ES-I3 (cell line): Measurements from ENCODE around the gene C1orf21.

ENCODE experiments used
- H3K36me3 ChIP-seq: 2 replicates; pipeline ENCODE4 v1.6.1; 2013; ENCODE audit warnings: mild to moderate bottlenecking, low read length, control low read depth, moderate library complexity; ENCODE audit not compliant: insufficient read depth
- H3K4me1 ChIP-seq: 2 replicates; pipeline ENCODE4 v1.6.1; 2013; ENCODE audit warnings: mild to moderate bottlenecking, control low read depth, low read length; ENCODE audit not compliant: insufficient read depth
- H3K9ac ChIP-seq: 2 replicates; pipeline ENCODE4 v1.6.1; 2013; ENCODE audit warnings: low read depth, mild to moderate bottlenecking, low read length, moderate library complexity
- H3K9me3 ChIP-seq: 2 replicates; pipeline ENCODE4 v1.6.1; 2013; ENCODE audit warnings: mild to moderate bottlenecking, low read length, moderate library complexity; ENCODE audit not compliant: control insufficient read depth, insufficient read depth

C1orf21 gene

DNA sequence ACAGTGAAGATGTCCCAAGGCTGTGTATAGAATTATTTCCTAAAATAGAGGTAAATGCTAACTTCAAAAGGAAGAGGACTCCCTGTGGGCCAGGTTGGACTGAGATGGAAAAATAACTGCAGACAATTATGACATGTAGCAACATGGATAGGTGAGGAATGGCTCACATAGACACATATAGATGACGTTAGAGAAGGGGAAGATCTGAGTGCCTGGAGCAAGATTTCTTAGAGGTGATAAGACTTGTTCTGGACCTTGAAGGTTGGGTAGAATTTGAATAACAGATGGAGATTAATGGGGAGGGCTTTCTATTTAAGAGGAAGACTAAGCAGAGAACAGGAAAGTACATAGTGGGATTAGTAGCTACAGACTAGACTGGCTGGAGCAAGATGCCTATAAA lies 76.9 kb downstream of the C1orf21 start:
- no peaks in the 10 kb centered on the region for H3K36me3 ChIP-seq
- no peak overlapping the region for H3K9ac ChIP-seq
- peaks cover 3% of the 10 kb centered on the region; the same call in 1 of the 2 replicates for H3K4me1 ChIP-seq
- no peaks in the 10 kb centered on the region for H3K9me3 ChIP-seq

DNA sequence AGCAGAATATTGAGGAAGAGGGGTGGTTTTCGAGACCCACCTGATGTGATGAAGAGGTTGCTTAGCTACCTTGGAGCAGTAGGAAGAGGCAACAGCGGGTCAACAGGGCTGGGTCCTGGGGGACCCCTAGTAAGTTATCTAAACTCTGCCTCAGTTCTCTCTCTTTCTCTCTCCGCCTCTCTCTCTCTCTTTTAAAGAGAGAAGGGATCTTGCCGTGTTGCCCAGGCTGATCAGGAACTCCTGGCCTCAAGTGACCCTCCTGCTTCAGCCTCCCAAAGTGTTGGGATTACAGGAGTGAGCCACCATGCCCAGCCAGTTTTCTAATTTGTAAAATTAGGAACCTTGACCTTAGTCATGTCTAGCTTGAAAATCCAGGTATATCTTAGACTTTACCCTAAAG lies 77.9 kb downstream of the C1orf21 start:
- no peak overlapping the region for H3K9ac ChIP-seq
- H3K36me3 ChIP-seq, result no peaks in the 10 kb centered on the region
- no peaks in the 10 kb centered on the region for H3K9me3 ChIP-seq
- H3K4me1 ChIP-seq, result peaks cover 3% of the 10 kb centered on the region; the same call in 1 of the 2 replicates

DNA sequence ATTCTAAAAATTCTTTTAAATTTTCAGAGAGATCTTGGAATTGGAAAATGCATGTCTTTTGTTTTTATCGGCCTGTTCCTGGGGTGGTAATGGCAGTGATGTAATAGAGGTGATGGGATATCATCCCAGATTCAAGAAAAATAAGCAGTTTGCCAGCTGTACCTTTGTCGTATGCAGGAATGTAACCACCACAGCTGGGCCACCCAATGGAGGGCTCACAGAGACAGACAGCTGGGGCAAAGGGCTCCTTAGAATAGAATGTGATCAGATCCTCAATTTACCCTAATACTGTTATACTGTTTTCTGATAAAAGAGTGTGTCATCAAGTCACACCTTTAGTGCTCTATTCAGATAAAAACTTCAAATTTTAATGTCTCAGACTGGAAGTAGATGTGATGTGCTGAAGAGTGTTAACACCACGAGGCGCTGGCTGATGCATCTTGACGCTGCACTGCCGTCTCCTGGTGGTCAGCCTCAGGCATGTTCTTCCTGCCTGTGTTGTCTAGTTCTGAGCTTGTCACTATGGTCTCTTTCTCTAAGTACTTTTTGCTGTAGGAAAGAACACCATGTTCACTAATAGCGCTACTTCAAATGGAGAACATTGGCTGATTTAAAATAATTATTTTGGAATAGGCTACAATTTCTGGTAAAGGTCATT lies 78.8 kb downstream of the C1orf21 start:
- Histone ChIP-seq H3K4me1 (peaks cover 3% of the 10 kb centered on the region; the same call in 1 of the 2 replicates), H3K9ac (no peak overlapping the region), H3K9me3 (no peaks in the 10 kb centered on the region), H3K36me3 (no peaks in the 10 kb centered on the region)

- Histone ChIP-seq H3K36me3 (no peaks in the 10 kb centered on the region), H3K9me3 (no peaks in the 10 kb centered on the region)
Measured at GRCh38 chr1:184467295-184467694, 80.5 kb downstream of the C1orf21 start.

GRCh38 chr1:184469396-184469795 lies 82.6 kb downstream of the C1orf21 start:
- Histone ChIP-seq H3K36me3 (no peaks in the 10 kb centered on the region), H3K9me3 (no peaks in the 10 kb centered on the region), H3K4me1 (peaks cover 3% of the 10 kb centered on the region; the same call in 1 of the 2 replicates), H3K9ac (no peak overlapping the region)

More at GRCh38 chr1:184467295-184467694, 80.5 kb downstream of the C1orf21 start:
- Histone ChIP-seq H3K9ac (no peak overlapping the region), H3K4me1 (peaks cover 3% of the 10 kb centered on the region; the same call in 1 of the 2 replicates)

DNA sequence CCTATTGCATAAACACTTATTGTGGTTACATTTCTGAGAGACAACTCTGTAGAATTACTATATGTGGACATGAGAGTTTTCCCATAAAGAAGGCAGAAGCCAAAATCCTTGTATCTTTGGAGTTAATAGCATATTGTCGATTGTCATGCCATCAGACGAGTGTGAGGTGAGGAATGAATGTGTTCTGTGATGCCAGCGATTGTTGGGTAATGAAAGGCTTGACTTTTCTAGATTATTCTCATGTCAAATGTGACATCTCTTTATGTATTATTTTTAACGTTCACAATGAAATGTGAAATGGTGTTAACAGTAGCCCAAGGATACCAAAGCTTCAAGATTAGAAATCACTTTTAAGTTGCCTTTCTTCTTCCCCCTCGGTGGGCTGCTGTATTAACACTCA lies 84.9 kb downstream of the C1orf21 start:
- H3K36me3 ChIP-seq, result no peaks in the 10 kb centered on the region
- no peaks in the 10 kb centered on the region for H3K4me1 ChIP-seq
- no peak overlapping the region for H3K9ac ChIP-seq
- H3K9me3 ChIP-seq, result no peaks in the 10 kb centered on the region; the same call in 1 of the 2 replicates

GRCh38 chr1:184472136-184472535 lies 85.3 kb downstream of the C1orf21 start:
- no peaks in the 10 kb centered on the region; the same call in 1 of the 2 replicates for H3K9me3 ChIP-seq
- no peaks in the 10 kb centered on the region for H3K36me3 ChIP-seq
- H3K9ac ChIP-seq, result no peak overlapping the region
- no peaks in the 10 kb centered on the region for H3K4me1 ChIP-seq

- Histone ChIP-seq H3K9ac (no peak overlapping the region), H3K36me3 (no peaks in the 10 kb centered on the region), H3K9me3 (no peaks in the 10 kb centered on the region; the same call in 1 of the 2 replicates)
Measured at GRCh38 chr1:184473176-184473966, 86.5 kb downstream of the C1orf21 start.

DNA sequence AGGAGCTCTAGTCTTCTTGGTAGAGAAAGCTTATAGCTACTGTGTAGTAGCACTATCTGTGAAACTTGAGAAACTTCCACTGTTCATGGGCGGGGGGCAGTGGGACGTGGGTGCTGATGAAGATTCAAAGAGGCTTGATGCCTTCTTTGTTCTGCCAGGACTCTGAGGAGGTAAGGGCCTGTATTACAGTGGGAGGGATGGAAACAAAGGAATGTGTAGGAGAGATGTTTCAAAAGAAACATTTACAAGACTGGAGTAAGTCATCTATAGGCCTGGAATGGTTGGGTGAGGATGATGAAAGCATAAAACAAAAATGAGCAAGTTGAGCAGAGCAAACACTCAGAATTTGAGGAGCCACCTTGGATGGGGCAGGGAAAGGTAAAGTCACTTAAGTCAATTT lies 89.4 kb downstream of the C1orf21 start:
- Histone ChIP-seq H3K4me1 (peaks cover 13% of the 10 kb centered on the region), H3K36me3 (no peaks in the 10 kb centered on the region), H3K9ac (no peak overlapping the region), H3K9me3 (no peaks in the 10 kb centered on the region; the same call in 1 of the 2 replicates)

More at GRCh38 chr1:184473176-184473966, 86.5 kb downstream of the C1orf21 start:
- no peaks in the 10 kb centered on the region for H3K4me1 ChIP-seq

- H3K4me1 ChIP-seq, result peaks cover 17% of the 10 kb centered on the region
- H3K36me3 ChIP-seq, result no peaks in the 10 kb centered on the region
- no peaks in the 10 kb centered on the region; the same call in 1 of the 2 replicates for H3K9me3 ChIP-seq
- H3K9ac ChIP-seq, result no peak overlapping the region
Measured at GRCh38 chr1:184479435-184480167, 92.8 kb downstream of the C1orf21 start.

DNA sequence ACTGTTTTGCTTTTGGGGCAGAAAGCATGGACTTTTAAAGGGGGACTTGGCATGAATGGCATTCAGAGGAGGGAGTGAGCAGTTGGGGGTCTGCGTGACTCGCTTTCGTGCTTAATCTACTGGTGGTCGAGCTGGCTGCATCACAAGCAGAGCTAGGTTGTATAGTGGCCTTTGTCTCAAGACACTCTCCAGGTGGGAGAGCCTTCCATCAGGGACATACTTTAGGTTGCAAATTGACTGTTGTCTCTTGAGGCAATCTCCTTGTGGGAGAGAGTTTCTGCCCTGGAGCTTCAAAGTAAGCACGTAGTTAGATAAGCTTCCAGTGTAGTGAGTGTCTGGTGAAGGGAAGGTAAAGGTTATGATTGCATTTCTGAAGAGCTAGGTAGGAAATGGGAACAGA lies 93.9 kb downstream of the C1orf21 start:
- Histone ChIP-seq H3K36me3 (no peaks in the 10 kb centered on the region), H3K4me1 (peaks cover 17% of the 10 kb centered on the region), H3K9ac (no peak overlapping the region), H3K9me3 (no peaks in the 10 kb centered on the region; the same call in 1 of the 2 replicates)

GRCh38 chr1:184482136-184482535 lies 95.3 kb downstream of the C1orf21 start:
- Histone ChIP-seq H3K9me3 (no peaks in the 10 kb centered on the region), H3K4me1 (peaks cover 23% of the 10 kb centered on the region), H3K9ac (no peak overlapping the region), H3K36me3 (no peaks in the 10 kb centered on the region)

DNA sequence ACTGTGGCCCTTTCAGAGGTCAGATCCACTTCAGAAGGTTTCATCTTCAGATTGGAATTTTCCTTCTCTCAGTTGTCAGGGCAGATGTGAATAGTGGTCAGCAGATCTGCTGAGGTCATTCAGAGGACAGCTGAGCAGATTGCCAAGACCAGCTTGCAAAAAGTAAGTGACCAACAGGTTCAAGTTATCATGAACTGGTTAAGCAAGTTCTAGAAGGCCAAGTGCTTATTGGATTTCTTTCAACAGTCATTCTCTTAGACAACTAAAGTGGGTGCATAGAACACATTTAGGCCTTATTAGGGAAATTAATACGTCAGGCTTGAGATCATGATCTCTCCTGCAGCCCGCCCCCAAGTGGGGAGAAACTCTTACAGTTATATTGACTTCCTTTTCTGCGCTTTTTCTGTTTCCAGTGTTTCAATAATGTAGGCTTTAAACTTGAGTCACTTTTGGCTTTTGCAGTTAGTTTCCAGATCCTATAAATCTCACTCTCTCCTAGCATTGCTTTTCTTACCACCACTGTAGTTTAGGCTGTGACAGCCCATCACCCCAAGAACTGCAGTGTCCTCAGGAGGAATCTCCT lies 96.4 kb downstream of the C1orf21 start:
- H3K9me3 ChIP-seq, result no peaks in the 10 kb centered on the region
- peaks cover 26% of the 10 kb centered on the region for H3K4me1 ChIP-seq
- H3K36me3 ChIP-seq, result no peaks in the 10 kb centered on the region
- no peak overlapping the region for H3K9ac ChIP-seq
